ENCODE results near the gene SMO. TPM values are rescaled to one million over a fixed set of nuclear protein-coding genes. Genes with fewer than 3 reads are reported as not detected.
"Not testable (repeated sequence)": the region's sequence is repeated elsewhere in the genome, so short reads cannot be mapped to it uniquely, and the experiment has no call there.

Gene SMO
- polyA plus RNA-seq, 10 donors, result 36.7 to 64.5 (median 42.1) TPM

DNA sequence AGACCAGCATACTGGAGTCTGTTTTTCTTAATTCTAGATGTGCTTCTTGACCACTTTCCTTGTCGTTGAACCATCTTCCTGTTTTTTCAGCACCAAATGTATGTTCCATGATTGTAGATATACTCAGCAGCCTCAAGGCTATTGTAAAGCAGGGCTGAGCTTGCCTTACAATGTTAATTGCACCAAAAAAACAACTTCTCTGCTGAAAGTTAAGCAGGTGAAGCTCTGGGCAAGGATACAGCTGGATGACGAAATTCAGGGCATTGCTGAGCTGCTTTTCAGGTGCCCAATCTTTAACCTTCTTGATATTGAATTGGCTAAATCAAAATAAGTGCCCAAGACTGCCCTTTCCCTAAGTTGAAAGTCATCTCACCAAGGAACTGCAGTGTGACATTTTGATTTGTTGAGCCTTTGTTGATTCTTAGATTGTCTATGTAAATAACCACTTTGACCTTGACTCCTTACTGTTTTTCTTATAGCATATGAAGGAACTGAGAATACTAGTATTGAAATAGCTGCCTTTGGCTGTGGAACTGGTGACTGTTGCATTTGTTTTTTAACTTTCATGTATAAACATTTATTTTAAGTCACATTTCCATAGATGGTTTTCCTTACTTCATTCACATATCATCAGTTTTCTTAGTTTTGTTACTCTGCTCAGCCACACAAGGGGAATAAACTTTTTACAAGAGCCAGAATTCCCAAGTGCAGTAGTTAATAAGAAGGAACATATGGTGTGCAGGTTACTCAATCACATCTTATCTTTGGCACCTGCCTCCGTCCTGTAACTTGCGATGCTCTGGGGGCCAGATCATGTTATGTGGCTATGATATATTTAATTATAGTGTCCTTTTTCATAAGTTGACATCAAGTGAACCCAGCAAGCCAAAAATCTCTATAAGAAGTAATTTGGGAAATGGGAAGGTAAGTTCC lies 39.5 kb downstream of the SMO start:
- no peak for DNase-seq

DNA sequence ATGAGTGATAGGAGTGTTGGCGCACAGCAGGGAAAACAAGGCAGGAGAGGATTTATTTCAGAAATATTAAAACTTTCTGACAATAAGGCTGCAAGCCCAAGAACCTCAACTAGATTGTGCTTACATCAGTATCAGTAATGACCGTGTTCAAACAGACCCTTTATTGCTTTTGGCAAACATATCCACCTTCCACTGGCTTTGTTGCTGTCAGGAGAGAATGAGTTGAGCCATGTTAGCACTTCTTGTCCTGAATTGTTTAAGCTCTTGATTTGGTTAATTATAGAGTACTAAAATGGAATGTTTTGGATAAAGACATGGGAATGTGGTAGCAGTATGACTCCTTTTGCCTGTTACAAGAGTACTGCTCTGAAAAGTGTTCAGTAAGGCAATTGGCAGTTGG lies 40.2 kb downstream of the SMO start:
- no peak for DNase-seq

DNA sequence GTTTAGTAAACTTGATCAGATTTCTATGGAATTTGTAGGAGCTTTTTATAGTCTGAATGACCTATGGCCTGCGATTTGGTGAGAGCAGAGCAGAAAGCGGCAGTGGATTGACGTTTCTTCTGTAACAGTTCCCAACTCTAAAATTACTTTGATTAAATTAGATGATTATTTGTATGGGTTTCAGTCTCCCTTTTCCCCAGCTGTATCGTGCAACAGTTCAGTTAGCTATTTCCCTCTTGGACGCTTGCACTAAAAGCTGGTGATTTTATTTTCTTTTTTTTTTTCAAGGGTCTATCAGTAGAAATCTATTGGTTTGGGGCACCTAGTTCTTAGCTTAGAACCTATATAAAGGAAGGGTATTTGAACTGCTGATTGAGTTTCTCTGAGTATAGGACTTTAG lies 43.2 kb downstream of the SMO start:
- DNase-seq, result no peak

DNA sequence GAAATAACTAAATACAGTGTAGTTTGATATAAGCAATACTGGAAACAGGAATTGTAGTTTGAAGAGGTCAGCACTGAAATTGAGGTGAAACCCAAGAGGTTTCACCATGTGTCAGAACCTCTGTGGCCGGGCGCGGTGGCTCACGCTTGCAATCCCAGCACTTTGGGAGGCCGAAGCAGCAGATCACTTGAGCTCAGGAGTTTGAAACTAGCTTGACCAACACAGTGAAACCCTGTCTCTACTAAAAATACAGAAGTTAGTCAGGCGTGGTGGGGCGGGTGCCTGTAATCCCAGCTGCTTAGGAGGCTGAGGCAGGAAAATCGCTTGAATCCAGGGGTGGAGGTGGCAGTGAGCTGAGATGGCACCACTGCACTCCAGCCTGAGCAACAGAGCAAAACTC lies 50.1 kb downstream of the SMO start:
- no peak for DNase-seq

DNA sequence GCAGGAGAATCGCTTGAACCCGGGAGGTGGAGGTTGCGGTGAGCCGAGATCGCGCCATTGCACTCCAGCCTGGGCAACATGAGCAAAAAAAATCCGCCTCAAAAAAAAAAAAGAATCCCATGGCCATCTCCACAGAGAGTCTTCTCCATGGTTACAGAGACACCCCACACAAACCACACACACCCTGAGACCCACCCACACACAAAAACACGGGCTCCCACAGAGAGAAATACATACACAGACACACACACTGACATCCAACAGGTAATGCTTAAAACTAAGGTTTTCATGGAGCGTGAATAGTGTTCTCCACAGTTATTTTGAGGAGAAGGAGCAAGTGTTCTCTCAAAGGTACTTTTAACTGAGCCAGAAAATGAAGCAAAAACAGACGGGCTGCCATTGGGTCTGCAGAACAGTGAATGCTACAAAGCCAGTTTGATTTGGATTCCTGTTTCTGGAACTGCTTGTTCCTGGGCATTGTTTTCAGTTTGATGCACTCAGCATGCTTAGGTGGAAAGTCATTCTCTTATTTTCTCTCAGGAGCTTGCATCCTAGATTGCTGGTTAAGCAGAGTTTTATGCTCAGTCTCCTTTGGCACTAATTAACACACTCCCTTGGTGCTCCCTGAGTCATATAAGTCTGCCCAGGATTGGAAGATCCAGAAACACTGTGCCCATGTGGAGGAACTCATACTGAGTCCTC lies 51.8 kb downstream of the SMO start:
- DNase-seq, result no peak

DNA sequence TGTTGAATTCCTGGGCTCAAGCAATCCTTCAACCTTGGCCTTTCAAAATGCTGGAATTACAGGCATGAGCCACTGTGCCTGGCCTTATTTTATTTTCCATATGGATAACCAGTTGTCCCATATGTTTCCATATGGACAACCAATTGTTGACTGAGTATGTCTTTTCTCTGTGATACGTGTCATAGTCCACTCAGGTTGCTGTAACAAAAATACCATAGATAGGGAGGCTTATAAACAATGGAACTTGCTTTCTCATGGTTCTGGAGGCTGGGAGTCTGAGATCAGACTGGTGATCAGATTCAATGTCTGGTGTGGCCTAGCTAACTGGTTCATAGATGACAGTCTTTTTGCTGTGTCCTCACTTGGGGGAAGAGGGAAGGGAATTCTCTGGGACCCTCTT lies 55.8 kb downstream of the SMO start:
- DNase-seq, result no peak

DNA sequence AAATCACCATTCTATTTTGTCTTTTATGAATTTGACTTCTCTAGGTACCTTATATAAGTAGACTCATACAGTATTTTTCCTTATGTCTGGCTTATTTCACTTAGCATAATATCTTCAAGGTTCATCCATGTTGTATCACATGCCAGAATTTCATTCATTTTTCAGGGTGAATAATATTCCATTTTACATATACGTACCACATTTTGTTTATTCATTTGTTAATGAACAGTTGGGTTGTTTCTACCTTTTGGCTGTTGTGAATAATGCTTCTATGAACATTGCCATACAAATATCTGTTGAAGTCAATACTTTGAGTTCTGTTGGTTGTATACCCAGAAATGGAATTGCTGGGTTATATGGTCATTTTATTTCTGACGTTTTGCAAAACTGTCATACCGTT lies 57.1 kb downstream of the SMO start:
- DNase-seq, result no peak

DNA sequence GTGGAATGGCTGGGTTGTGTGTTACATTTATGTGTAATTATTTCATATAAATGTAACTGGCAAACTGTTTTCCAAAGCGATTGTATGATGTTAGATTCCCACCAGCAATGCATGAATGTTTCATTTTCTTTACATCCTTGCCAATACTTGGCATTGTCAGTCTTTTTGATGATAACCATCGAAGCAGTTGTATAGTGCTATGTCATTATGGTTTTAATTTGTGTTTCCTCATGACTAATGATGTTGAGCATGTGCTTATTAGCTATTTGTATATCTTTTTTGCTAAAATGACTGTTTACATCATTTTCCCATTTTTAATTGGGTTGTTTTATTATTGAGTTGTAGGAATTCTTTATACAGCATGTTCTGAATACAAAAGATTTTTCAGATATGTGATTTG lies 58.7 kb downstream of the SMO start:
- DNase-seq, result no peak

DNA sequence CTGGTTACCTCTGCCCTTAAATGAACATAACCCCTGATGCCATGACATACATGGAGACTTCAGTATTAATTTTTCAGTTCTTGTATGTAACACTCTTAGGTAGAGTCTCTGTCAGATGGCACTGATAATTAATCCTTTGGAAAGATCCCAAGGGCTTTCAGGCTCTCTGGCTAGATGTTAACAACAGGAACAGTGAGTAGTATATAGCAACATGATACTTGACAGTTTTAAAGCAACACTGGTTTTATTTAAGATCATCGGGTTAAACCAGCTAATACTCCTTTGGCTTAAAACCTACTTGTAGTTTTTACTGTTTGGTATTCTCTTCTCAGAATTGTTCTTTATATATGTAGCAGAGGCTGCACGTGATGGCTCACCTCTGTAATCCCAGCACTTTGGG lies 63.7 kb downstream of the SMO start:
- DNase-seq, result no peak

DNA sequence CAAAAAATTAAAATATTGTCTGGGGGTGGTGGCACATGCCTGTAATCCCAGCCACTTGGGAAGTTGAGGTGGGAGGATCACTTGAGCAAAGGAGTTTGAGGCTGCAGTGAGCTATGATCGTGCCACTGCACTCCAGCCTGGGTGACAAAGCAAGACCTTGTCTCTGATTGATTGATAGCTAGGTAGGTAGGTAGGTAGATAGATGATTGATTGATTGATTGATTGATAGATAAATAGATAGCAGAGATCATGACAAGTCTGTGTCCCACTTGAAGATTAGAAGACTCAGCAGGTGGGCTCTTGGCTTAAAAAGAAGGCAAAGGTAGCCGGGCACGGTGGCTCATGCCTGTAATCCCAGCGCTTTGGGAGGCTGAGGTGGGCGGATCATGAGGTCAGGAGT lies 64.2 kb downstream of the SMO start:
- not testable (repeated sequence) for DNase-seq

DNA sequence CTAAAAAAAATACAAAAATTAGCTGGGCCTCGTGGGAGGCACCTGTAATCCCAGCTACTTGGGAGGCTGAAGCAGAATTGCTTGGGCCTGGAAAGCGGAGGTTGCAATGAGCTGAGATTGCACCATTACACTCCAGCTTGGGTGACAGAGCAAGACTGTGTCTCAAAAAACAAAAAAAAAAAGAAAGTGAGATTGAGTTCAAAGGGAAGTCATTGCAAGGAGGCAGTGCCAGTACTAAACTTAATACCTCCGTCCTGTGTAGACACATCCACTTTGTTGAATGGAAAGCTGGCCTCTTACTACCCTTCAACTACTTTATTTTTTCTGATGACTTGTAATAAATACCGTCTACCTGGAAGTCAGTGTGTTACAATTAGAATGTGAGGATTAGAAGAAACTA lies 67.4 kb downstream of the SMO start:
- DNase-seq, result no peak

DNA sequence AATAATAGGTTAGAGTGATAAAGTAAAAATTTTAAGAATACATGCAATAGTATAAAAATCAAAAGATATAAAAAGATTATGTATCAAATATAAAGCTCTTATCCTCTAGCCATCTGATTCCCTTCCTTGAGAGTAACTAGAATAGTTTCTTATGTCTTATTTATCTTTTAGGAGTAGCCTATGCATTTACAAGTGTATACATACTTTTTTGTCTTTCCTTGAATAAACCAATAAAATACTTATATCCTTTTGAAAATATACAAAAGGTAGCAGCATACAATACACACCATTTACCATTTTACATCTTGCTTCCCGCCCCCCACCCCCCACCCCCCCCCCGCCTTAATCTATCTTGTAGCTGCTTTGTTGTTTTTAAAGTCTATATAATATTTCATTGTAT lies 67.8 kb downstream of the SMO start:
- no peak for DNase-seq

DNA sequence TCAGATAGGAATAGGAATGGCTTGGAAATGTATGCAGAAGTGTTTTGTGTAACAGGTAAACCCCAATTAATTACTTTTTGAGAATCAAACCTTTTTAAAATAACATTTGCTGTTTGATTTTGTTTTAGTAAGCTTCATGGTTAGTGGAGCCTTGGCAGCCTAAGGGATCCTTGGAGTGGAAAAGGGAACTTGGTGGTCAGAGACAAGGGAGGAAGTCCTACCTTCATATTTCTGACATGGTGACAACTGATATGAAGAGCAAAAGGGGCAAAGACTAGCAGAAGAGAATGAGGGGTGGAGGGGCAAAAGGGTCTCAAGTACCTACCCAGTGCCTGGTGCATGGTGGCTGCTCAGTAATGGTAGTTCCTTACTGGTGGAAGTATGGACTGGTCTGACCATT lies 68.7 kb downstream of the SMO start:
- no peak for DNase-seq

DNA sequence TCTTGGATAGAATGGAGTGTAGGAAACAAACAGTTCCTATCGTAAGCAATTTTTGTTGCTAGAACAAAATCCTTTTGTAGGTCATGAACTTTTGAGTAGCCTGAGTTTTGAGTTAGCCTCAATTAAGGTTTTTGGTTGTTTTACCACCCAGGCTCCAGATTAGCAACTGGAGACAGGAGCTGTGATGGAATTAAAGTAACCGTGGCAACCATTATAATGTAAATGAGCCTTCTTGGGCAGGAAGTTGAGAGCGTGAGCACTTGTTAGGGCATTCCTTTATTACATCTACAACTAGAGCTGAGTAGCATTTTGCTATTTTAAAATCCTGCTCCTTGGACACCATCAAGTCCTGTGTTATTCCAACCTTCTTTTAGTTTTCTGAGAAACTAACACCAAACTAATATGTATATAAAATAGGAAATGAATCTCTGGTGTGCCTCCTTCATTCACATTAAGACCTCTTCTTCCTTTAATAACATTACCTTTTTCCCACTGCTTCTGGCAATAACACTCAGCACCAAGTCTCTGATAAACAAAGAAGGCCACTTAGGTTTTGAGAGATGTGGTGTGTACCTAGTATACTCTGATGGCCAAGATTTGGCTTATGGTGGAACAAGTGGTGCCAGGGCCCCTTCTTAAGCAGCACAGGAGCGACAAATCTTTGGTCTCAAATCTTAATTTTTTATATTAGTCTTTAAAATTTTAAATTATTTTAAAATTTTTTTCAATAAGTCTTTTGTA lies 70.4 kb downstream of the SMO start:
- DNase-seq, result no peak

DNA sequence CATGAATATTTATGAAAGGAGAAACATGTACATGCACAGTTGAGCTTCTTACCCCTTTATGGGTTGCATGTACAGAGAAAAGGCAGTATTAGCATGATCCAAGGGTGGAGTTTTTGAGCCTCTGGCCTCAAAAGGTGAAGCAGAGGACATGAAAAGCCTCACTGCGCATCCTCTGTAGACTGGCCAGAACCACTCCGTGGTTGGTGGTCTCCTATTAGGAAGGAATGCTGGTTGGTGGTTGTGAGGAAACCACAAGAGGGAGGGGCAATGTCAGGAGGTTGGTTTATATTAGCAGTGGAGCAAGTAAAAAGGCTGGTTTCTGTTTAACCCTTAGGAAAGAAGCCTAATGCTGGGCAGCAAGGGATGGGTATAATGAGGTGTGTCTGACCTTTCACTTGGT lies 73.9 kb downstream of the SMO start:
- no peak for DNase-seq

Other genes with a start within 250 kb of the SMO start
- 10 to 100 TPM; 26.1 to 34.7 (median 29.1) TPM for gene TNPO3, start 133.5 kb upstream of the SMO start, polyA plus RNA-seq (ENCODE audit: insufficient read length in 10 of 10)
- gene TSPAN33, start 43.9 kb upstream of the SMO start, polyA plus RNA-seq (ENCODE audit: insufficient read length in 10 of 10), result 10 to 100 TPM; 19.3 to 40.6 (median 36.8) TPM
- gene AHCYL2, start 36.4 kb downstream of the SMO start, polyA plus RNA-seq (ENCODE audit: insufficient read length in 10 of 10), result 10 to 100 TPM; 10.6 to 19.7 (median 15.6) TPM
- 1 to 10 TPM; 4.2 to 9.7 (median 6.4) TPM for gene STRIP2, start 245.8 kb downstream of the SMO start, polyA plus RNA-seq (ENCODE audit: insufficient read length in 10 of 10)

All from muscle of back (tissue), 11 donors.